ENCODE results near the gene RNF168.

RNF168 gene

DNA sequence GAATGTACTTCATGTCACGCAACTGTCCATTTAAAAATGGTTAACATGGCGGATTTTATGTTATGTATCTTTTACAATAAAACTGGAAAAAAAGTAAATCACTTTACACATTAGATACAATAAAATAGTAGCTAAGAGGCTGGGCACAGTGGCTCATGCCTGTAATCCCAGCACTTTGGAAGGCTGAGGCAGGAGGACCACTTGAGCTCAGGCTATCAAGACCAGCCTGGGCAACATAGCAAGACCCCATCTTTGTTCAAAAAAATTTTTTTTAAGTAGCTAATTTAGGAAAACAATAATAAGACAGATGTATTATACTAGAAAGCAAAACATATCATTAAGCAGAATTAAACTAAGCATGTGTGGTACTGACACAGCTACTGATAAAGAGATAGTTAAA is 11.5 kb downstream of the RNF168 start:
- no peak overlapping the region for H3K27ac ChIP-seq
- H3K9ac ChIP-seq = no peak overlapping the region

DNA sequence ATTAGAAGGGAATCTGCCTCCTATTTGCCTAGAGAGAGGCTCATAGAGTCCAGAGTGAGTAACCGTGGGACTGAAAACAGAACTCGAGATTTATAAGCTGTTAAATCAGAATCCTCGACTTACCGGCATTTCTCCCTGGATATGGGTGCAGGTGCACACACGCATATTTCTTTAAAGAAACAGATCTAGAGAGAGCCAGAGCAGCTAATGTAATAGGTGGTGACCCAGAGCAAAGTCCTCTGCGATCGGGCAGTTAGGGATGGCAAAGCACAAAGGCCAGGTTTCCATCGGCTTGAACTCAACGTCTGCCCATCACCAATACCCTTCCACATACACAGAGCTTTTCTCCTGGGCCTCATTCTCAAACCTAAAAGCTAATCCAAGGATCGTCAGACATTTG is 13.8 kb downstream of the RNF168 start:
- Histone ChIP-seq H3K27me3 (ENCODE audit: control insufficient read depth, insufficient read depth, low read length) (no peaks in the 10 kb centered on the region), H3K4me2 (ENCODE audit: low read length) (no peak overlapping the region), H3K9ac (no peak overlapping the region), H2AFZ (no peak overlapping the region), H3K27ac (no peak overlapping the region), H3K79me2 (peaks cover 36% of the 10 kb centered on the region), H3K9me3 (ENCODE audit: control insufficient read depth, low read length) (no peaks in the 10 kb centered on the region), H3K4me3 (ENCODE audit: low read depth, low read length) (no peak overlapping the region), H3K4me1 (no peaks in the 10 kb centered on the region), H3K36me3 (ENCODE audit: control insufficient read depth, insufficient read depth, low read length) (no peaks in the 10 kb centered on the region)
- TF ChIP-seq, protein P1, sequence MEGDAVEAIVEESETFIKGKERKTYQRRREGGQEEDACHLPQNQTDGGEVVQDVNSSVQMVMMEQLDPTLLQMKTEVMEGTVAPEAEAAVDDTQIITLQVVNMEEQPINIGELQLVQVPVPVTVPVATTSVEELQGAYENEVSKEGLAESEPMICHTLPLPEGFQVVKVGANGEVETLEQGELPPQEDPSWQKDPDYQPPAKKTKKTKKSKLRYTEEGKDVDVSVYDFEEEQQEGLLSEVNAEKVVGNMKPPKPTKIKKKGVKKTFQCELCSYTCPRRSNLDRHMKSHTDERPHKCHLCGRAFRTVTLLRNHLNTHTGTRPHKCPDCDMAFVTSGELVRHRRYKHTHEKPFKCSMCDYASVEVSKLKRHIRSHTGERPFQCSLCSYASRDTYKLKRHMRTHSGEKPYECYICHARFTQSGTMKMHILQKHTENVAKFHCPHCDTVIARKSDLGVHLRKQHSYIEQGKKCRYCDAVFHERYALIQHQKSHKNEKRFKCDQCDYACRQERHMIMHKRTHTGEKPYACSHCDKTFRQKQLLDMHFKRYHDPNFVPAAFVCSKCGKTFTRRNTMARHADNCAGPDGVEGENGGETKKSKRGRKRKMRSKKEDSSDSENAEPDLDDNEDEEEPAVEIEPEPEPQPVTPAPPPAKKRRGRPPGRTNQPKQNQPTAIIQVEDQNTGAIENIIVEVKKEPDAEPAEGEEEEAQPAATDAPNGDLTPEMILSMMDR (IDR thresholded peaks at IDR 0.05) = no peak

More for the DNA sequence above, 11.5 kb downstream of the RNF168 start:
- Histone ChIP-seq H3K36me3 (ENCODE audit: control insufficient read depth, insufficient read depth, low read length) (no peaks in the 10 kb centered on the region), H3K4me1 (no peaks in the 10 kb centered on the region), H3K79me2 (peaks cover 45% of the 10 kb centered on the region), H2AFZ (no peak overlapping the region), H3K4me3 (ENCODE audit: low read depth, low read length) (no peak overlapping the region), H3K27me3 (ENCODE audit: control insufficient read depth, insufficient read depth, low read length) (no peaks in the 10 kb centered on the region), H3K4me2 (ENCODE audit: low read length) (no peak overlapping the region), H3K9me3 (ENCODE audit: control insufficient read depth, low read length) (no peaks in the 10 kb centered on the region)
- TF ChIP-seq, protein P1 (IDR thresholded peaks at IDR 0.05) = no peak

DNA sequence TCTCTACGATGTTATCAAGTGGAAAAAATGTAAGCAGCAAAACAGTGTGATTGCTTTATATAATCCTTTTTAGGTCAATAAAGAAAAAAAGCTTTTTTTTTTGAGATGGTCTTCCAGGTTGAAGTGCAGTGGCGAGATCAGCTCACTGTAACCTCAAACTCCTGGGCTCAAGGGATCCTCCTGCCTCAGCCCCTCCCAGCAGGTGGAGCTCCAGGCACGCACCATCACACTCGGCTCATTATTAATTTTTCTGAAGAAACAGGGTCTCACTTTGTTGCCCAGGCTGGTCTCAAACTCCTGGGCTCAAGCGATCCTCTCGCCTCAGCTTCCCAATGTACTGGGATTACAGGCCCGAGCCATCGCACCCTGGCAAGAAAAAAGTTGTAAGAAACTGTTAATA is 17.3 kb downstream of the RNF168 start:
- no peaks in the 10 kb centered on the region for H3K9me3 ChIP-seq (ENCODE audit: control insufficient read depth, low read length)
- H3K27me3 ChIP-seq (ENCODE audit: control insufficient read depth, insufficient read depth, low read length) = no peaks in the 10 kb centered on the region
- H3K36me3 ChIP-seq (ENCODE audit: control insufficient read depth, insufficient read depth, low read length) = no peaks in the 10 kb centered on the region
- H3K27ac ChIP-seq = no peak overlapping the region
- TF ChIP-seq, protein P1 (IDR thresholded peaks at IDR 0.05) = peak; percentile 33
- no peak overlapping the region for H3K4me2 ChIP-seq (ENCODE audit: low read length)
- no peak overlapping the region for H3K4me3 ChIP-seq (ENCODE audit: low read depth, low read length)
- no peak overlapping the region for H2AFZ ChIP-seq
- no peaks in the 10 kb centered on the region for H3K4me1 ChIP-seq
- no peak overlapping the region for H3K9ac ChIP-seq
- H3K79me2 ChIP-seq = peaks cover 17% of the 10 kb centered on the region

DNA sequence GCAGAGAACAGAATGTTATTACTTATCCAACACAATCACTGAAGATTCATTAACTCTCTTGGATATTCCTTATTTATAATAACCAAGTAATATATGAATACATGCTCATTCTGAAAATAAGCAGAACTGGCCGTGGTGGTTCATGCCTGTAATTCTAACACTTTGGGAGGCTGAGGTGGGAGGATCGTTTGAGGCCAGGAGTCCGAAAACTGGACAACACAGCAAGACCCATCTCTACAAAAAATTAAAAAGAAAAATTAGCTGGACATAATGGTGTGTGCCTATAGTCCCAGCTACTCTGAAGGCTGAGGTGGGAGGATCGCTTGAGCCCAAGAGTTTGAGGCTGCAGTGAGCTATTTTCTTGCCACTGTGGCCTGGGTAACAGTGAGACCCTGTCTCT is 25.9 kb downstream of the RNF168 start:
- H3K36me3 ChIP-seq (ENCODE audit: control insufficient read depth, insufficient read depth, low read length) = no peaks in the 10 kb centered on the region
- no peaks in the 10 kb centered on the region for H3K9me3 ChIP-seq (ENCODE audit: control insufficient read depth, low read length)
- no peaks in the 10 kb centered on the region for H3K27me3 ChIP-seq (ENCODE audit: control insufficient read depth, insufficient read depth, low read length)
- no peak overlapping the region for H3K27ac ChIP-seq
- TF ChIP-seq, protein P1 (IDR thresholded peaks at IDR 0.05) = no peak
- H3K9ac ChIP-seq = no peak overlapping the region
- no peaks in the 10 kb centered on the region for H3K4me1 ChIP-seq
- no peak overlapping the region for H2AFZ ChIP-seq
- H3K79me2 ChIP-seq = no peaks in the 10 kb centered on the region
- no peak overlapping the region for H3K4me3 ChIP-seq (ENCODE audit: low read depth, low read length)
- no peak overlapping the region for H3K4me2 ChIP-seq (ENCODE audit: low read length)

DNA sequence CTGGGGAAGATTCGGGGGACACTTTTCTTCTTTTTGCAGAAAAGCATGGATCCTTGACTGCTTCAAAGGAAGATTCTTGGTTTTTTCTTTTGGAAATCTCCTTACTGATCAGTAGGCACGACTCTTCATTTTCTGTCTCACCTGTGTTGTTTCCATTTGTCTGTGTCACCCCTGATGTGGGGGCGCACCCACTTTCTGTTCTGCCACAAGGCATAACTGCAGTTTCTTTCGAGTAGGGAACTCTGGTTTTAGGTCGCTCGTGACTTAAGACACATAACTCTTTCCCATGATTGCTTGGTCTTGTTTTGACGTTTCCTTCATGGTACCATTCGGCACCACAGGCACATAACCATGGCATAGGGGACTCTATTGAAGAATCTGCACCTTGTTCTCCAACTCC is 31.3 kb downstream of the RNF168 start:
- Histone ChIP-seq H3K4me2 (ENCODE audit: low read length) (no peak overlapping the region), H3K27ac (no peak overlapping the region), H3K27me3 (ENCODE audit: control insufficient read depth, insufficient read depth, low read length) (no peaks in the 10 kb centered on the region), H3K36me3 (ENCODE audit: control insufficient read depth, insufficient read depth, low read length) (no peaks in the 10 kb centered on the region), H3K4me1 (no peaks in the 10 kb centered on the region), H3K4me3 (ENCODE audit: low read depth, low read length) (no peak overlapping the region), H3K79me2 (no peaks in the 10 kb centered on the region), H2AFZ (no peak overlapping the region), H3K9me3 (ENCODE audit: control insufficient read depth, low read length) (no peaks in the 10 kb centered on the region), H3K9ac (no peak overlapping the region)
- TF ChIP-seq, protein P1 (IDR thresholded peaks at IDR 0.05) = no peak
